ENCODE results near the gene RECK.
"Not testable (repeated sequence)": the region's sequence is repeated elsewhere in the genome, so short reads cannot be mapped to it uniquely, and the experiment has no call there.

RECK gene

DNA sequence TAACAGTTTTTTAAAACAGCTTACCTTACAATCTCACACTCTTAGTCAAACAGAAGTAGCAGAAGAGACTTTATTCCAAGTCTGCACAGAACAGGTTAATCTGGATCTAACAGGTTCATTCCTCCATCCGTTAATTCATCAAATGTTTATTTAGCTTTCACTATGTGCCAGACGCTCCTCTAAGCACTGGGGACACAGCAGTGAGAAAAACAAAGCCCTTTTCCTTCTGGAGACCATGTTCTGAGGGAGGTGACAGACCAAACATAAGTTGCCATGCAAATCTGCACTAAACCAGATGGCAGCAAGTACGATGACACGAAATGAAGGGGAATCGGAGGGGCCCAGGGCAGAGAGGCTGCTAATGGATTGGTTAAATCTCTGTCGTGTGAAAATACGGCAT lies 82.8 kb downstream of the RECK start:
- peak; percentile 72 for DNase-seq

DNA sequence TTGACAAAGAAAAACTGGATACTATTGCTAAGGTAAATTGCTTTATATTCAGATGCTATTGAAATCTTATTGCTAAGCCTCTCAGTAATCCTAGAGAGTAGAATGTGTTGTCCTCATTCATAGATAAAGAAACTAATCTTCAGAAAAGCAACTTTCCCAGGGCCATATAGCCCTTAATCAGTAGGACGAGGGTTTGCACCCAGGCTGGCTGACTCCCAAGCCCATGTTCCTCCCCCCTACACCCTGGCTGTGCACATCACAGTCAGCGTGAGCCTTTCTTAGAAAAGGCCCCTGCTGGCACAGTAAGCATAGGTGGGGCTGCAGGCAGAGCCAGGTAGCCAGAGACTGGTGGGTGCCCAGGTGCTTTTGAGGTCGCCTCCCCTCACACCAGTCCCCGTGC lies 84.0 kb downstream of the RECK start:
- DNase-seq = no peak

DNA sequence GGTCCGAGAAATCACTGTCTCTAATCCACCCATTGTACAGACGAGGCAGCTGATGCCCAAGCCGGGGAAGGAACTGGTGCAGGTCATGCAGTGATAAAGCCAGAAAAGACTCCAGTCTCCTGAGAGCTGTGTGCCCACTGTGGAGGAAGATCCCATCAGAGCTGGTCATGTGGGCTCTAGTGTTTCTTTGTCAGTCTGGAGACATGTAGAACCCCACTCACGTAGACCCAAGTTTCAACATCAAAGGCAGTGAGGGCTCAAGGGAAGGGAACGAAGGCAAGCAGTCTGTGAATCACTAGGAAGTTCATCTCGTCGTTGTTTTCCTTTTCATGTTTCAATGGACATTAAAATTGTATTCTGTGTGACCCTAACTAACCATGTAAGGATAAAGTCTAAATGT lies 85.3 kb downstream of the RECK start:
- DNase-seq = no peak

DNA sequence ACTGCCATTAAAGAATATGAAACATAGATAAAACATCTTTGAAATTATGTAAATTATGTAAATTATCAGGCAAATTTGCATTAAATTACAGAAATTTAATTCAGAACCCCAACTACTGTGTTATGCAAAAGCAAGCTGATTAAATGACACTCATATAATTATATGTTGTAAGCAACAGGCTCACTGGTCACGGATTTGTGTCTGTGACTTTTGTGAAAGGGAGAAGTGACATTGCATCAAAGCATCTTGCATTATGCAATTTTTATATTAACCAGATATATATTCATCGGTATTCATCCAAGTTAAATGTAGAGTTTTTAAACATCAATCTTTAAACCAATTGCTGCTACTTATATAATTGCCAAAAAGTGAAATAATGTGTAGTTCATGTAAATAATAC lies 86.8 kb downstream of the RECK start:
- DNase-seq = no peak

DNA sequence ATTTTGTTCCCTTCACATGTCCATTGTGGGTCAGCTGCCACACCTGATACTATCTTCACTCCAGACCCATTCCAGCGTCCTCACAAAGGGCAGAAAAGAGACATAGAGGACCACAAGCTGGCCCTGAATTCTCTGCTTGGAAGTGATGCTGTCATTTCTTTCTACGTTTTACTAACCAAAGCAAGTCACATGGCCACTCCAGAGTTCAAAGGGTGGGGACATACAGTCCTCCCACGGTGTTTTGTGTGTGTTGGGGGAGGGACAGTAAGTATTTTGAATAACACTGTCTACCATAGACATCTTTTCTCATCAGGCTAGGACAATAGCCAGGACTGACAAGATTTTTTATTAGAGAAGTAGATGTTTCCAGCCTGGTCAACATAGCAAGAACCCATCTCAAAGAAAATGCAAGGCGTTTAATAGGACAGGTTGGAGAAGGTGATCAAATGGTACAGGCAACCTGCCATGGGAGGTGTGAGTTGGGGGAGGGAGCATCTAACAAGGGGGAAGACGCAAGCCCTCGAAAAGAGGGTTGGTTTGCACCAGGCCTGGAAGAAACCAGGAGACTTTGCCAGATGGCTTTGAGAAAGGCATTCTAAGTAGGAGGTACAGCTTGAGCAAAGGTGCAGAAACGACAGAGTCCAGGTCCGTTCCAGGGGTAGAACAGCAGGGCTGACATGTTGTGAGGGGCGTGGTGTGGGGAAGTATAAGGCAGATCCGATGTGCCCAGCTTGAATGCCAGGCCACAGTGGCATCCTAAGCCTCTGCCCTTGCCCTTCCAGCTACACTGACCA lies 88.5 kb downstream of the RECK start:
- no peak for DNase-seq

DNA sequence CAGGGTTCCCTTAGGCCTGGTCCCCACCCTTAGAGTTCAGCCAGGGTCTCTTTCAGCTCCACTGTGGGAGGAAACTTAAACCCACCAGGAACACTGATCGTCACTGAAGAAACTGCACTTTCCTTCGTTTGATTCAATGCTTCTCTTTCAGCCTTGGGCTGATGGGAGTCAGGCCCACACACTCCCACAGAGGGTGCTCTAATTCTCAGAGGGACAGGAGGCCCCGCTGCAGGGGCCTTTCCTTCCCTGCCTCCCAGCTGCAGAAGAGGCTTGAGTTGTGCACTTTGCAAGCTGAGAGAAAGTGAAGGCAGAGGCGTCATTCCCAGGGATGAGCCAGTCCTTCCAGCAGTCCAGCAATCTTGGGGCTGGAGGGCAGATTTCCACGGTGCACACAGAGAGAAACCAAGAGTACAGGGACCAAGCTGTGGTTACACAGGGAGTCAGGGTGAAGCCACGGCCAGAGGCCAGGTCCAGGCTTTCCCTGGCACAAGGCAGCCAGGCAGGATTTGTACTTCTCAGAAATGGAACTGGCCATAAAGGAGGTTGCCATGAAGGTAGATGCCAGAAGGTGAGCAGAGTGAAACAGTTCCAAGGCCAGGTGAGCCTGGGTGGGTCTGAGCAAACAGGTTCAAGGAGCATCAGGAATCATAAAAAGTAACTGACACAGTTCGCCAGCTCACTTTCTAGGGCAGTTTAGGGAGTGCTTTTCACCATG lies 89.5 kb downstream of the RECK start:
- DNase-seq = no peak

DNA sequence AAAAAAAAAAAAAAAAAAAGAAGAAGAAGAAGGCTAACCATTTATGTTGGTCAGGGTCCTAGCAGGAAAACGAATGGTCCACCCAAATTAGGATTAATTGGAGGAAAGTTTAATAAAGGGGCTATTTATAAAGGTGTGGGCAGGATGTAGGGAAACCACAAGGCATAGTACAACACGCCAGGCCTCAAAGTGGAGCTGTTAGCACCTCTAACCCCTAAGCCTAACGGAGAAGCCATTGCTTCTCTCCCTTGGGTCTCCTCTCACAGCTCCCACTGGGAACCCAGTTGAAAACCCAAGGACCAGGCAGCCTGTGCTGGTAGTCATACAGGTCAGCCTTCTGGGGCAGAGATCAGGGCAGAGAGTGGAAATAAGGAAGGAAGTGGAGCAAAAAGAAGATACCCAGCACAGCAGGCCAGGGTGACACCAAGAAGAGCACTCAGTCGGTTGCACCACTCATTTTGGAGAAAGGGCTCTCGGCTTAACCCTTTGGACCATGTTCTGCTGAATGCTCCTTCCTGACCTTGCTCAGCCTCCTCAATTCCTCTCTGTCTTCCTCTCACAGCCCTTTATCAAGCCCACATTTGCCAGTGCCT lies 91.0 kb downstream of the RECK start:
- no peak for DNase-seq

DNA sequence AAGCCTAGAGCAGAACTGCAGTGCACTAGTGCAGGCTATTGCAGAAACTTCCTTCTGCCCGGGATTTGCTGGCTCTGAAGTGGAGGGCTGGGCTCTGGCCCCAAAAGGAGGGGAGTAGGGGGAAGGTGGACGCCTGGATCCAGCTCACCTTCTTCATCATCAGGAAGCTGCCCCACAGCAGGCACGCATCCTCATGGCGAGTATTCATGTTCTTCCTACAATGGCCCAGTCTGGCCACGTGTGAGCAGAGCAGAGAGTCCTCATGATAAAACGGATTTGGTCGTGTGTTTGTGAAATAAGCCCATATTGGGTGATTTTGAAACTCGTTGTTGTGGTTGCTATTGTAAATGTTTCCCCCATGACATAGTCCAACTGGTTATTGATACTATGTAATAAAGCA lies 91.6 kb downstream of the RECK start:
- no peak for DNase-seq

DNA sequence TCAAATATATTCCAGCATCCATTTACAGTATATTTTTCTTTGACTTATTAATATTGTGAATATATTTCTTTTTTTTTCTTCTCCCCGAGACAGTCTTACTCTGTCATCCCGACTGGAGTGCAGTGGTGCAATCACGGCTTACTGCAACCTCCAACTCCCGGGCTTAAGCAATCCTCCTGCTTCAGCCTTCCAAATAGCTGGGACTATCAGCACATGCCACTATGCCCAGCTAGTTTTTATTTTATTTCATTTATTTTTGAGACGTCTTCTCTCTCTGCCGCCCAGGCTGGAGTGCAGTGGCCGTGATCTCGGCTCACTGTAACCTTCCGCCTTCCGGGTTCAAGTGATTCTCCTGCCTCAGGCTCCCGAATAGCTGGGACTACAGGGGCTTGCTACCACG lies 92.4 kb downstream of the RECK start:
- DNase-seq = no peak

DNA sequence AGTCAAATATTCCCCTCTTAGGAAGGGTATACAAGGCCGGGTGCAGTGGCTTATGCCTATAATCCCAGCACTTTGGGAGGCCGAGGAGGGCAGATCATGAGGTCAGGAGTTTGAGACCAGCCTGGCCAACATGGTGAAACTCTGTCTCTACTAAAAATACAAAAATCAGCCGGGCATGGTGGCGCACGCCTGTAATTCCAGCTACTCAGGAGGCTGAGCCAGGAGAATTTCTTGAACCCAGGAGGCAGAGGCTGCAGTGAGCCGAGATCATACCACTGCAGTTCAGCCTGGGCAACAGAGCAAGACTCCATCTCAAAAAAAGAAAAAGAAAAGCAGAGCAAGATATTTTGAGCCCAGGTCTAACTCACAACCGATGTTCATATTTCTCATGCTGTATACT lies 95.0 kb downstream of the RECK start:
- not testable (repeated sequence) for DNase-seq

DNA sequence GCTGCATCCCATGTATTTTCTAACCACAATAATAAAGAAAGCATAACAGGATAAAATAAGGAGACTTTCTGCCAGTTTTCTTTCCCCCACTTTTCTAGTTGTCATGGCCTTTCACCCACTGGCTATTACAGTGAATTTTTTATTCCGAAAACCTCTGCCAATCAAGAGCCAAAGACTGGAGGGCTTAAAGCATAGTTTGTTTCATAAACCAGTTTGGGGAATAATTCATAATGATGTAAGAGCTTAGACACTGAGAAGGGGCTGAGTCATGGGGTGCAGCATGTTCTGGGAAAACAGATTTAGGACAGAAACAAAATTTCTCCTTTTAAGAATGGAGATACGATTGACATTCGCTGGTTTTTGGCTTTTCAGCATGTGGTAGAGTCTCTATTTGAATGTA lies 95.4 kb downstream of the RECK start:
- DNase-seq = no peak

DNA sequence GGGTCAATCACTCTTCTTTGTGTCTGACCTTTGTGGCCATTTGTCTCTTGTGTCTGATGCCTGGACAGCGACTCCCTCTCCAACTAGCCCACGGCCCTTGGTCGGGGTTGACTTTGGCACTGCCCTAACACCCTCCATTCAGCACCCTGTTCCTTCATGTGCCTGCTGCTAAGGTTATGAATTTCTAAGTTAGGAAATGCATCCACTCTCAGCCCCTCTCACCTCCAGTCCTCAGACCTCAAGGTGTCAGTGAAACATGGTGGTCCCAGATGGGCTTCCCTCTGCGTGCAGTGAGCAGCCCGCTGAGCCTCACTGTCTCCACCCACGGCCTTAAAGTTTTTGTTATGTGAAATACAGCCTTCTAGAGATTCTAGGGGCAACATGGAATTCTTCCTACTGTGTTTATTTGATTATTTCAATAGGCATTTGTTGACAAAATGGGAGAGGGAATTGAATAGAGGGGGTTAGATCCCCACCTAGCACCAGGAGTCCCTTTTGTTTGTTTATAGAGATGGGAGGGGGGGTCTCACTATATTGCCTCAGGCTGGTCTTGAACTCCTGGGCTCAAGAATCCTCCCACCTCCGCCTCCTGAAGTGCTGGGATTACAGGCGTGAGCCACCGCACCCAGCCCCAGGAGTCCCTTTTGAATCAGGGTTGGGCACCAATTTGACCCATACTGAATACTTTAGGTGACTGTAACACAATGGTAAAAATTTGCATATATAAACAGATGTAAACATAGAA lies 98.2 kb downstream of the RECK start:
- no peak for DNase-seq

DNA sequence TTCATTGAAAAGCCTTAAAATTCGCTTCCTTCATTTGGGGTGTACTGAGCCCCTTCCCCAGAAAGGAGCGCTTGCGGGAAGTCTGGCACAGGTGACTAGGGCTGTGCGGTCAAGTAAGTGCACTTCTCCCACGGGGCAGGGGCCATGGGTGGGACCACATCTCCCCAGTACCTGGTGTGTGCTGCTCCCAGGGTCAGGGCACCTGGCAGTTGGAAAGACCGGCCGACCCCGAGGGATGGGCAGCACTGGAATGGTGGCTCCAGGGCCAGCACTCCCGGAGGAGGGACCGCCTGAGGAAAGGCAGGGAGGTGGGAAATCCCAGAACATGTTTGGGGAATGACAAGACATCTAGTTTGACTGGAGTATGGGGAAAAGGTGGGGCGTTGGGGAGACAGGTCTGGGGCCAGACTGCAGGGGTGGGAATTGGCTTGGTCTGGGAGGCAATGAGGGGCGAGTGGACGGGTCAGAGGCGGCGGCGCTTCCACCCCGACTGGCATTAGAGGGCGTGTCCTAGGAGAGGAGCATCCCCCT lies 99.1 kb downstream of the RECK start:
- no peak for DNase-seq

DNA sequence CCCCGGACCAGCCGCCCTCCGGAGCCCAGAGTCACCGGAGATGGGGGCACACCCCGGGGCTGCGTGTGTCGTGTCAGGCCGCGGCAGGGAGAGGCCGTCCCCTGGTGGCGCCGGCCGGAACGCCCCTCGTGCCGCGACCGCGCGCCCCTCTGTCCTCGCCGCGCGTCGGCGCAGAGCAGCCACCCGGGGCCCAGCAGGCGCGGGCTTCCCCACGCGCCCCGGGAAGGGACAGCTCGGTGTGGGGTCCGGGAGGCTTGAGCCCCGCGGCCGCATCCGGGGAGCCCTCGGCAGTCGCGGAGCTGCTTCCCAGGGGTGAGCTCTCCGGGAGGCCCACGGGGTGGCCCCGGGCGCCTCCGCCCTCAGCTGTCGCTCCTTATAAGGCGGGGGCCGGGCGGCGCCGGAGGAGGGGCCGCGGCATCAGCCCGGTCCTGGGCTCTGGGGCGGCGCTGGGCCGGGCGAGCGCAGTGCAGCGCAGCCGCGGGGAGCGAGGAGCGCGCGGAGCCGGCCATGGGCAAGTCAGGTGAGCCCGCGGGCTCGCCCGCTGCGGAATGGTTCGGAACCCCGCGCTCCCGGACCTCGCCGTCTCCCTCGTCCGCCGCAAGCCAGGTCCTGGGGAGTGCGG lies 99.7 kb downstream of the RECK start, which contains the start of gene GLIPR2:
TSS of gene GLIPR2 (plus strand) at position 462 of the 622 bp plus-strand sequence. CDS start at position 508, 46 bp downstream.
- DNase-seq = peak; percentile 32

DNA sequence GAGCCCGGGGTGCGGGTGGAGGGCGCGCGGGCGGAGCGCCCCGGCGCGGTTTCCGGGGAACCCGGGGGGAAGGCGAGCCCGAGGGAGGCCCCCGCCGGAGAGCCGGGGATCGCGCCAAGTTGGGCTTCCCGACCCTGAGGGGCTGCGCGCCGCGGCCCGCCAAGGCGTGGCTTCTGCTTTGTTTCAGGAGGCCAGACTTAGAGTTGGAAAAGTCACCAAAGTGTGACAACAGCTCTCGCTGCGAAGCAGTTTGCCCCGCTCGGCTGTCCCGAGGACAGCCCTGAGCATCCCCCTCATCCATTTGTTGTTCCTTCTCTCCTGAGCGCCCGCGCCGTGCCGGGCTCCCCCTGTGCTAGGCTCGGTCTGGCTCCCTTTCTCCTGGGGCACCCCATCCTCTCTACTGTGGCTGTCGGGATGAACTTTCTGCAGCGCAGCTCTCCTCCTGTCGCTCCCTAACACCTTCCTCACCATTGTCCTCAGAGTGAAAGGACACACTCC lies 100.2 kb downstream of the RECK start:
- no peak for DNase-seq

DNA sequence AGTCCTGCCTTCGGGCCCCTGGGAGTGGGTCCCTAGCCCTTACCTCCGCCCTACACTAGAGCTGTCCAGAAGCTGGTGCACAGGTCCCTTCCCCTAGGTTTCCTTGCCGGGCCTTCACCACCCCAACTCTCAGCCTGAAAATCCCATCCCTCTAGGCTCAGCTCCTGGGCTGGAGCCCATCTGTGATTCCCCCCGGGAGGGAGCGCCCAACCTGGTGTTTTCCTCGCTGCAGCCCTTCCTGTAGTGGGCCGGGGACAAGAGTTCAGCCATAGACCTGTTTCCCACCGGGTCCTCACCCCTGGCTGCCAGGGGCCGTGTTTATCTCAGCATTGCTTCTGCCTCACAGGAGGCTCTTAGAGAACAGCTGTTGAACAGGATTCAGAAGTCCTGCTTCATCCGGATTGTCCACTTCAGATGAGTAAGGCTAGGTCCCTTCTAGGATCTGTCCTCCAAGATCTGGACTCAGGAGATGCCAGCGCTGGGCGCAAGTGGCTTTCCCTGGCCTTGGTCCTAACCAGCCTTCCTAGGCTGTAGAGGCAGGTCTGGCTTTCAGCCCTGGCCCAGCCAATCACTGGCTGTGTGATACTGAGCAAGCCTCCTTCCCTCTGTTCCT lies 100.8 kb downstream of the RECK start:
- DNase-seq = no peak

DNA sequence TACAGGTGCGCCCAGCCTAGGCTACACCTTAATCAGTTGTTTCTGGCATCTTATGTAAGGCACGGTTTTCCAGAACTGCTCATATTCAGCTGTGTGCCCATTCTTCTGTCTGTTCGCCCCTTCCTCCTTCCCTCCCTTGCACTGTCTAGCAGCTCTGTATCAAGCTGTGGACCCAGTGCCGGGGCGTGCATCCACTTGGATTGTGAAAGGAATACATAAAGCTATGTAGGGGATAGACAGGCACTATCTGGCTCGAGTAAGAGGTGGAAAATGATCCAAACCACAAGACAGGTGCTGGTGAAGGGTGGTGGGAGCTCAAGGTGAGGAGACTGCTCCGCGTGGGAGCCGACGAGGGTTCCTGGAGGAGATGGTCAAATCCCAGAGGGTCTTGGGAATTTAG lies 101.8 kb downstream of the RECK start:
- DNase-seq = no peak

DNA sequence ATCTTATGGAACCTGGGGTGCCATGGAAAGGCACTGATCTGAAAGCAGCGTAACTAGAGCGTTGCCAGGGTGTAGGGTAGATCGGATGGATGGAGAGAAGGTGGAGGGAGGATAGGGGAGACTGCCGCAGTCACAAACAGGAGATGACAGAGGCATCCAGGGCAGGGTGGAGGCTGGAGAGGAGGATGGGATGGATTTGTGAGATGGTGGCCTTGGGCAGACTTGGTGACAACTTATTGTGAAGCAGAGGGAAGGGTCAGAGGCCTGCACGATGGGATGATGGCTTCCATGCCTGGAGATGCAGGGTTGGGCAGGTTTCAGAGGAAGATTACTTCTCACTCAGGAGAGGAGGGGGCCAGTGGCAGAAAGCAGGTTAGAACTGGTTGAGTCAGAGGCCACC lies 102.2 kb downstream of the RECK start:
- no peak for DNase-seq

DNA sequence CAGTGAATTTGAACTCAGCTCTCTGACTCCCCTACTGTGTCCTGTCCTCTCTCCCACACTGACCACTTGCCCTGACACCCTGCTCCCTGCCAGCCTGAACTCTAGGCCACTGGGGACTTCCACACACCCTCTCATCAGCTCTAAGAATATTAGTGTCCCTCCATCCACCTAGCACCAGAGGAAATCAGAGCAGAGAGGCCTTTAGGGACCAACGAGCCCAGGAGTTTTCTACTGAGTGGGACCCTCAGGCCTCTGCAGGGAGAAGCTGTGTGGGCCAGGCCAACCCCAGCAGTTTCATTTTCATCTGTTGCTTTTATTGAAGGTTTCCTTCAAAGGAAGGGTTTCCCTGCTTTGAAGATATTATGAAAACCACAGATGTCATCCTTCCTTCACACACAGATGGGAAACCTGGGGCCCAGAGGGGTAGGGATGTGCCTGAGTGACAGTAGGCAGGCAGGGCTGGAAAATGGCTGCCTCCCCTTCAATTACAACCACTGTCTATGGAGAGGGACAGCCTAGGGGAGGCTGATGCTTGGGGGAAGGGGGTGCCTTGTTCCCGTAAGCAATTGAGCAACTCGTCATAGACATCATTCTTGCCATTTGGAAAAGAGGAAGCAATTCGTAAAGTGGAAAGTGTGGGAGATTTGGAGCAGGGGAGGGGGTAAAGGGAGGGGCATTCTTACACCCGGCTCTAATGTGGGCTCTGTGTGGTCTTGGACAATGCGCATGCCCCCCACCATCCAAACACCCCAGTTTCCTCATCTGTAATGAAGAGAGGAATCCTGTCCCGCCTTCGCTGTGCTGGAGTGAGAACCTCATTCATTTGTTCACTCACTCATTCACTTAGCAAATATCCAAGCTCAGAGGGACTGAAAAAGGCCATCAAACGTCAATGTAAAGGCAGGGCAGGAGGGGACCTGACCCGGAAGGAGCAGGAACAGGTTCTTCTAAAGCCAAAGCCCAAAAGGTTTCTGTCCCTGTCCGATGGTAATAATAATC lies 103.7 kb downstream of the RECK start:
- DNase-seq = no peak

DNA sequence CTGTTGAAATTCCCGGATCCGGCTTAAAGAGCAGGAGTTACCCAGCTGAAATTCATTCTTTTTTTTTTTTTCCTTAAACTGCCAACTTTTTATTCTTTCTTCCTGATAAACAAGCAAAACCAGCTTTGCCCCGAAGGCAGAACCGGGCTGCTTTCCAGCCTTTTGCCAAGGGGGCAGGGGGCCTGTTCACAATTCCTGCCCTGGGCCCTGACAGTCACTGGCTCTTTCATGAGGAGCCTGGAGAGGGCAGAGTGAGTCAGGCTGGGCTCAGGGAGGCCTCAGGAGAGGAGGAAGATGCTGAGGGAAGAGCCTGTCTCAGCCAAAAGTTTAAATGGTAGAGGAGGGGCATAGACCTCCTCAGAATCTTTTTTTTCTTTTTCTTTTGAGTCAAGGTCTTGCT lies 104.6 kb downstream of the RECK start:
- DNase-seq = no peak

DNA sequence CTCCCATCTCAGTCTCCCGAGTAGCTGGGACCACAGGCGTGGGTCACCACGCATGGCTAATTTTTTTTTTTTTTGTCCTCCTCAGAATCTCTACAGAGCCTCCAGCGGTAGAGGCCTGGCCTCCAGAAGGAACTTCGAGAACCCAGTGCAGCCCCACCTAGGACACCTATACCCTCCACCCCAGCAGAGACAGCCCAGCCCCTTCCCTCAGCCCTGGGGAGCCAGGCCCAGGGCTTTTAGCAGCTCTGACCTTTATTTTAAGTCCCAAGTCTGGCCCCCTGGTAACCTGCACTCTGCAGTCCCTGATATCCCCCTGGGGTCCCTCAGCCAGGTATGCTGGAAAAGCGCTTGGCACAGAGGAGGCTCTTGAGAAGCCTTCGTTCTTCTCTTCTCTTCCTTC lies 105.0 kb downstream of the RECK start:
- no peak for DNase-seq

Data from NCI-H2029 (cell line).